RWPE1 (cell line): Measurements from ENCODE around the gene GLYATL1.

ENCODE experiments used
- CTCF ChIA-PET: fragments of 350-600 bp; sonication (Branson Sonifier 250); formaldehyde crosslinking; extraction: SDS; loops from one replicate; lab custom pipeline; 2021; lab: Yijun Ruan, JAX
- POLR2A ChIA-PET: fragments of 400-600 bp; formaldehyde crosslinking; extraction: SDS; loops from one replicate; lab custom pipeline; 2020; ENCODE audit warnings: antibody characterized with exemption; ENCODE audit not compliant: low non-redundant PET; lab: Yijun Ruan, JAX
- DNase-seq: peaks from one replicate; pipeline ENCODE4 v3.0.0; 2012; ENCODE audit warnings: low spot score
- H3K27ac ChIP-seq: fragments of 450-650 bp; 2 replicates; pipeline ENCODE4 v1.5.1; 2017
- CTCF ChIP-seq: fragments of 450-650 bp; conservative IDR thresholded peaks from 2 replicates; pipeline ENCODE4 v1.5.1; 2017; ENCODE audit warnings: low read depth, mild to moderate bottlenecking

The GLYATL1 gene

GRCh38 chr11:58930926-58931325 lies 8.4 kb upstream of the GLYATL1 start:
- POLR2A ChIA-PET, result no interaction called here
- no peak for TF ChIP-seq CTCF
- no peak for DNase-seq
- CTCF ChIA-PET, result no interaction called here
- H3K27ac ChIP-seq, result no peak overlapping the region

- no peak overlapping the region for H3K27ac ChIP-seq
- no peak for DNase-seq
- CTCF ChIA-PET, result no interaction called here
- no peak for TF ChIP-seq CTCF
- POLR2A ChIA-PET, result no interaction called here
Observed at GRCh38 chr11:58933661-58934060, 5.6 kb upstream of the GLYATL1 start.

DNA sequence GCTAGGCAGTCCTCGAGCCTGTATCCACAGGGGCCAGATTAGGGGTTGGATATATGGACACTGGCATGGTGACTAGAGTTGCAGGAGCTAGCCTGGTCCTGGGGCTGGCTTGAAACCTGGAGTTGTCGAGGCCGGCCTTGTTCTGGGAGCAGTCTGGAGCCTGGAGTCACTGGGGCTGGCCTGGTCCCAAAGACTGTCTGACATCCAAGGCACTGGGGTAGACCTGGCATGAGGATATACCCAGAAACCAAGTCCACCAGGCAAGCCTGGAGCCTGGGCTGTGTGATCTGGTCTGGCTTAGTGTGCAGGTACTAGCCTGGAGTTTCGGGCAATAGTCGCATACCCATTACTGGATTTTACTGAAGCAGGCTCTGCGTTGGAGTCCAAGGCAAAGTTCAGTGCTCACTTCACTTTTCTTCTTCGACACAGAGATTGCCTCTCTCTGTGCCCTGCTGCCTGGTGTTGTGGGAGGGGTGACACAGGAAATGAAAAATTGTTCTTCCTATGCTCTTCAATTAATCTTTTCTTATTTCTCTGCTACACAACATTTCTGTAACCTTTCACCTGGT lies 4.3 kb upstream of the GLYATL1 start:
- no peak for TF ChIP-seq CTCF
- DNase-seq, result no peak
- CTCF ChIA-PET, result interaction anchor here (0.6 kb wide), 1 partner anchor 1001 kb away, joined by 4 read pairs; no protein-coding TSS in a partner anchor
- POLR2A ChIA-PET, result no interaction called here
- H3K27ac ChIP-seq, result no peak overlapping the region

DNA sequence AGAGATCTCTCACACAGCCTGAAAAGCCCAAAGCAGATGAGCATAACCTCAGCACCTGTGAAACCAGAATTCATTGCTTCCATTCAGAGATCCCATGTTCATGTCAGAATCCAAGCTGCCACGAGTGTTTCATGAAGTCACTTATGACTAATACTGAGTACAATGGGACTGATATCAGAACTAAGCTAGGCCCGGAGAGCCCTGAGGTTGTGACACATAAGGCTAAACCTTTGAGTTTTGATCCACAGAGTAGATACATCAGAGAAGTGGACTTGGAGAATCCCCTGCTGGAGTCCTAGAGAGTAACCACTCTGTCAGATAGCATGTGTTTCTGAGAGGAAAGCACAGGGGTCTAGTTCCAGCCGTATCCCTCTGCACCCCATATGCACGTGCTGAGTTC lies 890 bp upstream of the GLYATL1 start:
- TF ChIP-seq CTCF, result no peak
- no peak overlapping the region for H3K27ac ChIP-seq
- no peak for DNase-seq
- ChIA-PET CTCF (interaction anchor here (0.6 kb wide), 1 partner anchor 197 kb away, joined by 3 read pairs; no protein-coding TSS in a partner anchor), POLR2A (no interaction called here)

DNA sequence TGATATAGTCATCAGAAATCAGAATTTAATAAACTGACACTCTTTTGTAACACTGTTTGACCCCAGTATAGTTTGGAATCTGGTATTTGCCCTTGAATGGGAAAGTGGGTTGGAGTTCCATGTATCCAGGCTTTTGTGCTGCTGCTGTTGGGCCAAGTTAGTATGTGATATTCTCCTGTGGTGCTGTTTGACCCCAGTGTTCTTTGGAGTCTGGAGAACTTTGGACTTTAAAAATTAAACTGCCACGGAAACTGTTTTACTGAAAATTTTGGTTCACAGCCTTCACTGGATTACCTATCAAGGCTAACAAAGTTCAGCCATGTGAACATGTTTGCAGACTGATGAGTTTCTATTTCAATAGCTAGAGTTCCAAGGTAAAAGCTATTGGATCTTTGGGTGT lies 740 bp downstream of the GLYATL1 start:
- DNase-seq, result no peak
- no peak for TF ChIP-seq CTCF
- H3K27ac ChIP-seq, result no peak overlapping the region
- CTCF ChIA-PET, result no interaction called here
- POLR2A ChIA-PET, result no interaction called here

DNA sequence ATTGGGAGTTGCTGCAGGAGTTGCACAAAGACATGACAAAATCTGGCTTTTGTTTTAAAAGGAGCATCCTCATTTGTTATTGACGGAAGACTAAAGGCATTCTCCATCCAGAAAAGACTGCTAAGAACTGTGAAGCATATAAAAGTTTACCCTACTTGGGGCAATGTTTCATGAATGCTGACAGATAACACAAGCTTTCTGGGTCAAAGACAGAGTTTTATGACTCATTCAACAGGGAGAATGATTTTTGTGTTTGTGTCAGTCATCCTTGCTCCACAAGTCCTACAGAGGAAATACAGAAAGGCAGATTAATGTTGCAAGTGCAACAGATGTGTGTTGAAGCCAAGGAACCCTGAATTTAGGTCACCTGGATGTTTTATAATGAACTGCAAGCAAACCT lies 2.5 kb downstream of the GLYATL1 start:
- ChIA-PET POLR2A (no interaction called here), CTCF (no interaction called here)
- DNase-seq, result no peak
- no peak overlapping the region for H3K27ac ChIP-seq
- no peak for TF ChIP-seq CTCF
